Measurements from ENCODE around the gene CR1.
"Not testable (repeated sequence)": the region's sequence is repeated elsewhere in the genome, so short reads cannot be mapped to it uniquely, and the experiment has no call there.

CR1 gene

DNA sequence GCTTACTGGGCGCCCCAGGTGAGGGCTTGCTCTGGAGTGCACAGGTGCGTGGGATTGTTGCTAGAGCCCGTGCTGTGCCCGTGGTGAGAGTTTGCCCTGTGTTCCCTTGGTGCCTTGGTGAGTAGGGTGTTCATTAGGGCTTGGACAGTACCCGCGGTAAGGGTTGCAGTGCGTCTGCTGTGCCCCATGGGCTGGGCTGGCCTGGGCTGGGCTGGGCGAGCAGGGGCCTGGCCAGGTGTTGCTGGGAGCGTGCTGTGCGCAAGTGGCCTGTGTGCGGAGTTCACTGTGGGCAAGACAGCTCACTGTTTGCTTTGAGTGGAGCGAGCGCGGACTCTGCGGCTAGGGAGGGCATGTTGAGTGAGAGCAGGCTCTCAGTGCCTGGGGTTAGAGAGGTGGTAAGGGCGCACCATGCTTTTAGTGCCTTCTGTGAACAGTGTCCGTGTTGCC lies 149.7 kb downstream of the CR1 start:
- no peak for DNase-seq

GRCh38 chr1:207646171-207646570 lies 150.2 kb downstream of the CR1 start:
- DNase-seq = no peak

GRCh38 chr1:207646944-207647579 lies 151.1 kb downstream of the CR1 start:
- DNase-seq = no peak

GRCh38 chr1:207647671-207648333 lies 151.8 kb downstream of the CR1 start:
- DNase-seq = no peak

DNA sequence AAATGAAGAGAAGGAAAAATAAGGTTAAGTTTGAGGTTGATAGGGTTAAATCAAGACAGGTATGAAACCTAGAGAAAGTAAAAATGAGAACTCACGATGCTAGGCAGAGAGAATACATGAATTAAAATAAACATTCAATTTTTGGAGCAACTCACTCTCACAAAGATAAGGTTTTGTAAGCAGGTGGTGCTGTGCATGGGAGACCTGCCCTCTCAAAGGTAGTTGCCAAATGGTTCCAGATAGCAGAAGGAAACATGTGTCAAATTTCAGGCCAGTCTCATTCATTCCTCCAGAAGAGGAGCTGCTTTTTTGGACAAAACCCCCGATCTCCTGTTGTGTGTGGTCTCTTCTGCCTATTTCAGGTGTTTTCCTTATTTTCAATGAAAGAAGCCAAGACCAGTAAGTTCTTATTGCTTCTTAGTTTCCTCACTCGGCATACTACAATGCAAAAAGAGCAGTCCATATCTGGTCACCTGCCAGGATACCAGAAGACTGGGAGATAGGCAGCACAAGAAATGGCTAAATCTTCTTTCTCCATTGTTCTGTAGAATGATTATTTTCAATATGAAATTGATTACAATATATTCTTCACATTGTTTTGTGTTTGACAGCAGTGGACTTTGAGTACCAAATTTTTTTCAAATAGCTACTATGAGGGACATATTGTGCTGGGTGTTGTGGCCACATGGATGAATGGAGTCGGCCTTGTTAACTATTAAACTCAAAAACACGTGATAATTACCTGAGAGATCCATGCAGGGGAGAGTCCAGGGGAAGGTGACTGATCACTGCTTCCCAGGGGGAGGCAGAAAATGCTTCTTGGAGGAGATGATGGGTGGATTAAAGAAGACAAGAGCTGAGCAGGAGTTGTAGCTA lies 152.6 kb downstream of the CR1 start:
- no peak for DNase-seq

- DNase-seq = no peak
Observed at GRCh38 chr1:207649210-207649753, 153.3 kb downstream of the CR1 start.

DNA sequence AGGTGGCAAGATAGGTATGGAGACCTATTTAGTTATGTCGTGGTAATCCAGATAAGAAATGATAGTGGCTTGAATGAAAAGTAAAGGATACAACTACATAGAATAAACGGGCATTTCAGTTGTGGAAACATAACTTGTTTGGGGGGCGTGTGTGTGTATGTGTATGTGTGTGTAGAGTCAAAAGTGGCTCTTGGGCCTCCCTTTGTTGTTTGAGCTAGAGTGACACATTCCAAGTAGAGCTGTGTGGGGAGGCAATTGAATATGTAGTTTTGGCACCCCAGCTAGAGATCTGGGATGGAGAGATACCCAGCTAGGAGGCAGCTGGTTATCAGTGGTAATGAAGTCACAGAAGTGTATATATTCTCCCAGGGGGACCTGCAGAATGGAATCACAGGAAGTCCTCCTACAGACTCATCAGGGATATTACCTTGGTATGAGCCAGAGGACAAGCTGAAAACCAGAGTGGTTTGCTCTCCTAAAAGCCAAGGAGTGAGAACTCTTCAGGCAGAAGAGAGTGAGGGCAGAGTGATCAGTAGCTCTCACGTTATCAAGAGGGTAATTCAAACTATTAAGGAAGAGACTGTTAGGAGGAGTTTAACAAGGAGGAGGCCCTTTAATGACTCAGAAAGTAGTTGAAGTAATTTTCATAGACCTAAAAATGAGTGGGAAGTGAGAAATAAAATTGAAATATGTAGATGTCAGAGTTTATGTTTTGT lies 154.1 kb downstream of the CR1 start:
- DNase-seq = no peak

DNA sequence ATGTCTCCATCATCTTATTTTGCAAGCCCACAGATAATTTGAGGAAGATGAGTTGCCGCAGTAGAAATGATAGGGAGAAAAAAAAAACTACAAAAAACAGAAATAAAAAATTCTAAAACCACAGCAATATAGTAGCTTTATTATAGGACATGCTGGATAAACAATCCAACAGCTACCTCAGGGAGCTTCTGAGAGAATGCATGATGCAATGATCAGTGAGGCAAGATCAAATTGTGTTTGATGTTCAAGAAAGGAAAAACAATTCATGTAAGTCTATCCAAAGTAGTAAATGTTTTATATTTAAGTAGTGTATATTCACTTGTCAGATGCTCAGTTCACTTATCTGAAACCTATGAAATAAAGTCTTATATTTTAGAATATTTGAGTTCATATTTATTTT lies 155.6 kb downstream of the CR1 start:
- no peak for DNase-seq

DNA sequence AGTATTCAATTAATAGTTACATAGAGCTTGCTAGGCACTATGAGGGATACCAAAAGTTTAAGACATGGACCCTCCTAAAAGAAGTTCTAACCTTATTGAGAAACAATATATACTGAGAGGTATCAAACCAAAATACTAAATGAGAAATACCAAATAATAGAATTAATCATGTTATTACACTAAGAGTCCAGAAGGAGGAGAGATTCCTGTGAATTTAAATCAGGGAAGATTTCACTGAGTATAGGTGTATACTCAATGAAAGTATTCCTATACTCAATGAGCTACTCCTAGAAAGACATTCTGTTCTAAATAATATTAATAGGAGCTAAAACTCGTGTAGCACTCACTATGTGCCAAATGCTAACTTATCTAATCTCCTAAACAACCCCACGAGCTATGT lies 158.4 kb downstream of the CR1 start:
- no peak for DNase-seq

GRCh38 chr1:207658408-207658807 lies 162.5 kb downstream of the CR1 start:
- DNase-seq = no peak

DNA sequence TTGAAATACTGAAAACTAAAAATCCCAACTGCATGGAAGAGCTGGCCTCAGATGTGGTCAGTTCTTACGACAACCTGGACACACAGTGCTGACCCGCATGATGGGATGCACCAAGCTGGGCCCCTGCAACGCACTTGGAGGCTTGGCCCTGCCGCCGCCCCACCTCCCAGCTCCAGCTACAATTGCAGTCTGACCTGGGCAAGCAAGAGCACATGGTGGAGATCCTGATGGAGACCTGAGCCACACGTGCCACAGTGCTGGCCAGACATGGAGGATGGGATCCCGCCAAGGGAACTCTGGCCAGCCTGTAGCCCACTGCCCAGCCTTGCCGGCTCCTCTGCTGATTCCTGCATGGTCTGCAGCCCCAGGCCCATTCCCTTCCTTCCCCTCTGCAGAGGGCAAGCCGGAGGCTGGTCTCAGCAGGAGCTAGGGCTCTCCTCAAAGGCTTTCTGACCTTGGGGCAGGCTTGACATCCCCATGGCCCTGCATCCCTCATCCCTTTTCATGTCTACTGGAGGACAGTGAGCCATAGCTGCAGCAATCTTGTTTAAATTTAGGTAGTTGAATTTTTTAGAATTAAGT lies 163.0 kb downstream of the CR1 start:
- no peak for DNase-seq

DNA sequence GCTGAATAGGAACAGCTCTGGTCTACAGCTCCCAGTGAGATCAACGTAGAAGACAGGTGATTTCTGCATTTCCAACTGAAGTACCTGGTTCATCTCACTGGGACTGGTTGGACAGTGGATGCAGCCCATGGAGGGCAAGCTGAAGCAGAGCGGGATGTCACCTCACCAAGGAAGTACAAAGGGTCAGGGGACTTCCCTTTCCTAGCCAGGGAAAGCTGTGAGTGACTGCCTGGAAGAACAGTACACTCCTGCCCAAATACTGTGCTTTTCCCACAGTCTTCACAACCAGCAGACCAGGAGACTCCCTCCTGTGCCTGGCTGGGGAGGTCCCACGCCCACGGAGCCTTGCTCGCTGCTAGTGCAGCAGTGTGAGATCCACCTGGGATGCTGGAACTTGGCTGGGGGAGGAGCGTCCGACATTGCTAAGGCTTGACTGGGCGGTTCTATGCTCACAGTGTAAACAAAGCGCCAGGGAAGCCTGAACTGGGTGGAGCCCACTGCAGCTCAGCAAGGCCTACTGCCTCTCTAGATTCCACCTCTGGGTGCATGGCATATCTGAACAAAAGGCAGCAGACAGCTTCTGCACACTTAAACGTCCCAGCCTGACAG lies 163.7 kb downstream of the CR1 start:
- DNase-seq = no peak

- not testable (repeated sequence) for DNase-seq
Observed at GRCh38 chr1:207661420-207661819, 165.5 kb downstream of the CR1 start.

- no peak for DNase-seq
Observed at GRCh38 chr1:207666342-207666741, 170.4 kb downstream of the CR1 start.

- DNase-seq = no peak
Observed at GRCh38 chr1:207669528-207670009, 173.6 kb downstream of the CR1 start.

- no peak for DNase-seq
Observed at GRCh38 chr1:207670192-207670591, 174.2 kb downstream of the CR1 start.

- DNase-seq = no peak
Observed at GRCh38 chr1:207670997-207671396, 175.0 kb downstream of the CR1 start.

GRCh38 chr1:207672522-207673130 lies 176.7 kb downstream of the CR1 start:
- no peak for DNase-seq

- DNase-seq = no peak
Observed at GRCh38 chr1:207673399-207673798, 177.4 kb downstream of the CR1 start.

- DNase-seq = no peak
Observed at GRCh38 chr1:207676153-207676552, 180.2 kb downstream of the CR1 start.

Measured in T-helper 1 cell (primary cell).